Kidney (tissue), 14 donors: ENCODE data around the gene MAP3K7CL. TPM values are rescaled to one million over a fixed set of nuclear protein-coding genes. Genes with fewer than 3 reads are reported as not detected.
"Not testable (repeated sequence)": the region's sequence is repeated elsewhere in the genome, so short reads cannot be mapped to it uniquely, and the experiment has no call there.

Experiments
- DNase-seq, 5 donors: peaks; one replicate each; pipeline ENCODE4 v3.0.0-alpha.2; 2013 to 2020
- FAIRE-seq: peaks from 2 replicates; lab custom pipeline; 2012; peaks lifted over from hg19 to GRCh38; lab: Jason Lieb, UNC
- H3K27ac ChIP-seq, 2 donors: one replicate each; pipeline ENCODE4 v1.7.0; 2013; ENCODE audit warnings: low read depth in 2 of 2, low read length in 2 of 2, inconsistent platforms in 1 of 2
- H3K27me3 ChIP-seq: one replicate; pipeline ENCODE4 v1.7.1; 2013; ENCODE audit warnings: low read length, inconsistent platforms; ENCODE audit not compliant: control insufficient read depth, insufficient read depth
- H3K36me3 ChIP-seq, 3 donors: one replicate each; pipeline versions ENCODE4 v1.7.0 to v1.7.1; 2013; ENCODE audit warnings: low read length in 3 of 3, control low read depth in 1 of 3, inconsistent platforms in 1 of 3; ENCODE audit not compliant: insufficient read depth in 3 of 3, control insufficient read depth in 2 of 3
- H3K4me1 ChIP-seq, 3 donors: one replicate each; pipeline versions ENCODE4 v1.7.0 to v1.7.1; 2013; ENCODE audit warnings: low read length in 3 of 3, inconsistent platforms in 1 of 3, low read depth in 1 of 3; ENCODE audit not compliant: control insufficient read depth in 2 of 3, insufficient read depth in 2 of 3
- H3K4me3 ChIP-seq, 3 donors: one replicate each; pipeline versions ENCODE4 v1.7.0 to v1.8.1; 2013; ENCODE audit warnings: low read length in 3 of 3, control low read depth in 1 of 3, inconsistent platforms in 1 of 3
- H3K9ac ChIP-seq, 3 donors: one replicate each; pipeline versions ENCODE4 v1.7.0 to v1.7.1; 2013; ENCODE audit warnings: low read length in 3 of 3, control low read depth in 1 of 3, inconsistent platforms in 1 of 3
- H3K9me3 ChIP-seq, 3 donors: one replicate each; pipeline versions ENCODE4 v1.7.0 to v1.7.1; 2013; ENCODE audit warnings: low read length in 3 of 3, control low read depth in 1 of 3, inconsistent platforms in 1 of 3; ENCODE audit not compliant: control insufficient read depth in 2 of 3, insufficient read depth in 1 of 3
- CTCF ChIP-seq: IDR thresholded peaks from 3 replicates; pipeline ENCODE4 v1.5.1; 2012; ENCODE audit warnings: mild to moderate bottlenecking, moderate library complexity, borderline replicate concordance; ENCODE audit not compliant: insufficient read depth; ENCODE audit errors: extremely low read depth
- intact Hi-C: fragments of 100-400 bp; cut with DNase I; formaldehyde crosslinking; loops from one replicate; pipeline ENCODE4 v1.11.1; 2022
- polyA plus RNA-seq: library from polyadenylated mRNA; stranded (reverse); fragments of 350-450 nt; fragmentation: Illumina TruSeq; extraction: RNeasy Lipid Tissue Mini Kit (QIAGEN cat#74804); gene quantifications from one replicate; pipeline ENCODE4 v1.2.3, GENCODE V29; 2014; ENCODE audit warnings: low read depth, low replicate concordance; ENCODE audit not compliant: insufficient read depth
- total RNA-seq: library from RNA; stranded (reverse); fragmentation: NEBNext Ultra II Directional; extraction: Animal tissue kit (Norgen Biotek cat#: 25700); gene quantifications from one replicate; pipeline ENCODE4 v1.2.1, GENCODE V29; 2021
- donor health status: control.
- donor health status: control.
- donor health status: control.
- donor health status: control.
- donor health status: control.
- donor health status: DM: yes; HTN: yes; CAD: no.
- donor health status: Normal renal cell carcinoma (clear cell type).

Gene MAP3K7CL
- total and polyA plus RNA-seq, 2 donors from 2014 or later = 5.4 to 12.7 TPM

- Histone ChIP-seq H3K4me3 (peak overlapping the region in 1 of 3 donors; percentile 31), H3K9ac (no peak overlapping the region)
- intact Hi-C loops = no loop called here
Observed at GRCh38 chr21:29155933-29156260, 25.5 kb downstream of the MAP3K7CL start.

GRCh38 chr21:29157080-29157479 is 26.6 kb downstream of the MAP3K7CL start:
- Histone ChIP-seq H3K27me3 (no peaks in the 10 kb centered on the region), H3K9me3 (no peaks in the 10 kb centered on the region), H3K27ac (no peak overlapping the region), H3K9ac (no peak overlapping the region), H3K36me3 (no peaks in the 10 kb centered on the region), H3K4me1 (no peaks in the 10 kb centered on the region), H3K4me3 (no peak overlapping the region)
- intact Hi-C loops = no loop called here
- TF ChIP-seq CTCF = no peak
- FAIRE-seq (no peak), DNase-seq (no peak)

More at GRCh38 chr21:29155933-29156260, 25.5 kb downstream of the MAP3K7CL start:
- Histone ChIP-seq H3K4me1 (no peaks in the 10 kb centered on the region), H3K27me3 (no peaks in the 10 kb centered on the region), H3K9me3 (no peaks in the 10 kb centered on the region), H3K36me3 (no peaks in the 10 kb centered on the region), H3K27ac (no peak overlapping the region)
- no peak for TF ChIP-seq CTCF
- DNase-seq (no peak), FAIRE-seq (no peak)

- Histone ChIP-seq H3K4me1 (no peaks in the 10 kb centered on the region), H3K27me3 (no peaks in the 10 kb centered on the region), H3K36me3 (no peaks in the 10 kb centered on the region), H3K9me3 (no peaks in the 10 kb centered on the region), H3K4me3 (no peak overlapping the region), H3K9ac (no peak overlapping the region), H3K27ac (no peak overlapping the region)
- TF ChIP-seq CTCF = no peak
- intact Hi-C loops = loop anchor here (10.0 kb wide), 1 partner anchor 195 kb away; no protein-coding TSS in a partner anchor
- DNase-seq = no peak
- no peak for FAIRE-seq
Observed at GRCh38 chr21:29159842-29160241, 29.4 kb downstream of the MAP3K7CL start.

- not testable (repeated sequence) for H3K36me3 ChIP-seq, H3K27me3 ChIP-seq, H3K27ac ChIP-seq, H3K4me3 ChIP-seq, FAIRE-seq, H3K9me3 ChIP-seq, H3K9ac ChIP-seq, H3K4me1 ChIP-seq, DNase-seq
- intact Hi-C loops = loop anchor here (10.0 kb wide), 1 partner anchor 192 kb away; no protein-coding TSS in a partner anchor
Observed at GRCh38 chr21:29162825-29163224, 32.4 kb downstream of the MAP3K7CL start.
